Bronchial epithelial cell (primary cell): ENCODE results near the gene ETV5. TPM values are rescaled to one million over a fixed set of nuclear protein-coding genes. Genes with fewer than 3 reads are reported as not detected.
A peak's percentile ranks its signal among the peaks of the same experiment; 100 is the strongest.

Experiments
- DNase-seq: peaks from one replicate; pipeline ENCODE4 v3.0.0-alpha.2; 2010; ENCODE audit warnings: low read depth
- FAIRE-seq: peaks from 2 replicates; lab custom pipeline; 2011; peaks lifted over from hg19 to GRCh38; lab: Jason Lieb, UNC
- H3K27me3 ChIP-seq: 2 replicates; pipeline ENCODE4 v1.5.1; 2011; ENCODE audit warnings: low read length; ENCODE audit not compliant: control insufficient read depth, insufficient read depth
- H3K36me3 ChIP-seq: 2 replicates; pipeline ENCODE4 v1.5.1; 2011; ENCODE audit warnings: low read length; ENCODE audit not compliant: control insufficient read depth, insufficient read depth
- H3K4me3 ChIP-seq: 2 replicates; pipeline ENCODE4 v1.5.1; 2011; ENCODE audit warnings: mild to moderate bottlenecking, low read depth, low read length, control low read depth
- CTCF ChIP-seq: IDR thresholded peaks from 2 replicates; pipeline ENCODE4 v1.5.1; 2011; ENCODE audit warnings: mild to moderate bottlenecking, moderate library complexity, low read length, control low read depth, inconsistent platforms; ENCODE audit not compliant: insufficient read depth, severe bottlenecking
- total RNA-seq: library from RNA; depleted of rRNA; stranded (reverse); fragments of >200 nt; gene quantifications from 2 replicates; pipeline ENCODE4 v1.2.1, GENCODE V29; 2014

The ETV5 gene
- total RNA-seq, 1 donor from 2014 or later = 12.9 TPM

GRCh38 chr3:186129206-186129605, 20.3 kb upstream of the ETV5 start:
- DNase-seq = no peak
- TF ChIP-seq CTCF = no peak
- no peak for FAIRE-seq
- Histone ChIP-seq H3K36me3 (no peaks in the 10 kb centered on the region), H3K27me3 (no peaks in the 10 kb centered on the region), H3K4me3 (no peak overlapping the region)

- FAIRE-seq = no peak
- TF ChIP-seq CTCF = no peak
- Histone ChIP-seq H3K27me3 (no peaks in the 10 kb centered on the region), H3K4me3 (no peak overlapping the region), H3K36me3 (no peaks in the 10 kb centered on the region)
- no peak for DNase-seq
Observed at GRCh38 chr3:186128158-186128557, 19.3 kb upstream of the ETV5 start.

- no peak overlapping the region for H3K4me3 ChIP-seq
- TF ChIP-seq CTCF = no peak
- FAIRE-seq = no peak
Observed at GRCh38 chr3:186127463-186127862, 18.6 kb upstream of the ETV5 start.

GRCh38 chr3:186125118-186125517, 16.2 kb upstream of the ETV5 start:
- H3K4me3 ChIP-seq = no peak overlapping the region
- TF ChIP-seq CTCF = no peak
- H3K36me3 ChIP-seq = no peaks in the 10 kb centered on the region
- no peaks in the 10 kb centered on the region for H3K27me3 ChIP-seq
- FAIRE-seq (no peak), DNase-seq (no peak)

More at GRCh38 chr3:186127463-186127862, 18.6 kb upstream of the ETV5 start:
- DNase-seq = no peak
- Histone ChIP-seq H3K36me3 (no peaks in the 10 kb centered on the region), H3K27me3 (no peaks in the 10 kb centered on the region)

- DNase-seq (peak; percentile 51), FAIRE-seq (no peak)
- no peak for TF ChIP-seq CTCF
- no peak overlapping the region for H3K4me3 ChIP-seq
- H3K36me3 ChIP-seq = no peaks in the 10 kb centered on the region
- H3K27me3 ChIP-seq = no peaks in the 10 kb centered on the region
Observed at GRCh38 chr3:186124592-186124991, 15.7 kb upstream of the ETV5 start.

- FAIRE-seq (no peak), DNase-seq (no peak)
- H3K4me3 ChIP-seq = no peak overlapping the region
- no peaks in the 10 kb centered on the region for H3K27me3 ChIP-seq
- no peaks in the 10 kb centered on the region for H3K36me3 ChIP-seq
- no peak for TF ChIP-seq CTCF
Observed at GRCh38 chr3:186123012-186123411, 14.1 kb upstream of the ETV5 start.
